ENCODE data around the gene RASSF8. TPM values are rescaled to one million over a fixed set of nuclear protein-coding genes. Genes with fewer than 3 reads are reported as not detected.
"Not testable (repeated sequence)": the region's sequence is repeated elsewhere in the genome, so short reads cannot be mapped to it uniquely, and the experiment has no call there.

The RASSF8 gene
- total RNA-seq, 4 donors from 2014 or later = 56.8 to 81.0 (median 77.3) TPM

GRCh38 chr12:26056335-26056734 lies 97.9 kb downstream of the RASSF8 start:
- intact Hi-C loops (cut with DNase I) = no loop called here
- H3K4me3 ChIP-seq = no peak overlapping the region
- H3K27ac ChIP-seq (replicated peaks in 1 of 4) = no peak overlapping the region
- H3K9me3 ChIP-seq = no peaks in the 10 kb centered on the region
- DNase-seq (ENCODE audit: extremely low spot score) = no peak
- peaks cover 10 to 22% (median 17%) of the 10 kb centered on the region in 4 donors for H3K4me1 ChIP-seq
- no peaks in the 10 kb centered on the region for H3K27me3 ChIP-seq
- no peak for TF ChIP-seq POLR2AphosphoS5 (IDR thresholded peaks at IDR 0.05)
- no peak for TF ChIP-seq POLR2A (IDR thresholded peaks at IDR 0.05; ENCODE audit: low read depth)
- TF ChIP-seq EP300 (IDR thresholded peaks at IDR 0.05) = no peak
- TF ChIP-seq, protein P1, sequence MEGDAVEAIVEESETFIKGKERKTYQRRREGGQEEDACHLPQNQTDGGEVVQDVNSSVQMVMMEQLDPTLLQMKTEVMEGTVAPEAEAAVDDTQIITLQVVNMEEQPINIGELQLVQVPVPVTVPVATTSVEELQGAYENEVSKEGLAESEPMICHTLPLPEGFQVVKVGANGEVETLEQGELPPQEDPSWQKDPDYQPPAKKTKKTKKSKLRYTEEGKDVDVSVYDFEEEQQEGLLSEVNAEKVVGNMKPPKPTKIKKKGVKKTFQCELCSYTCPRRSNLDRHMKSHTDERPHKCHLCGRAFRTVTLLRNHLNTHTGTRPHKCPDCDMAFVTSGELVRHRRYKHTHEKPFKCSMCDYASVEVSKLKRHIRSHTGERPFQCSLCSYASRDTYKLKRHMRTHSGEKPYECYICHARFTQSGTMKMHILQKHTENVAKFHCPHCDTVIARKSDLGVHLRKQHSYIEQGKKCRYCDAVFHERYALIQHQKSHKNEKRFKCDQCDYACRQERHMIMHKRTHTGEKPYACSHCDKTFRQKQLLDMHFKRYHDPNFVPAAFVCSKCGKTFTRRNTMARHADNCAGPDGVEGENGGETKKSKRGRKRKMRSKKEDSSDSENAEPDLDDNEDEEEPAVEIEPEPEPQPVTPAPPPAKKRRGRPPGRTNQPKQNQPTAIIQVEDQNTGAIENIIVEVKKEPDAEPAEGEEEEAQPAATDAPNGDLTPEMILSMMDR (IDR thresholded peaks at IDR 0.05) = no peak
- 82% methylated on average over 1 of the region's 1 CpG for WGBS
- H3K36me3 ChIP-seq = peaks cover 0 to 9% (median 2%) of the 10 kb centered on the region in 4 donors

GRCh38 chr12:26057271-26057670 lies 98.8 kb downstream of the RASSF8 start:
- peaks cover 10 to 22% (median 17%) of the 10 kb centered on the region in 4 donors for H3K4me1 ChIP-seq
- H3K27me3 ChIP-seq; intact Hi-C loops (cut with DNase I); H3K27ac ChIP-seq (replicated peaks in 1 of 4); H3K9me3 ChIP-seq; H3K36me3 ChIP-seq; DNase-seq (ENCODE audit: extremely low spot score); H3K4me3 ChIP-seq: not testable (repeated sequence)
- 94% methylated on average over 6 of the region's 6 CpGs for WGBS

DNA sequence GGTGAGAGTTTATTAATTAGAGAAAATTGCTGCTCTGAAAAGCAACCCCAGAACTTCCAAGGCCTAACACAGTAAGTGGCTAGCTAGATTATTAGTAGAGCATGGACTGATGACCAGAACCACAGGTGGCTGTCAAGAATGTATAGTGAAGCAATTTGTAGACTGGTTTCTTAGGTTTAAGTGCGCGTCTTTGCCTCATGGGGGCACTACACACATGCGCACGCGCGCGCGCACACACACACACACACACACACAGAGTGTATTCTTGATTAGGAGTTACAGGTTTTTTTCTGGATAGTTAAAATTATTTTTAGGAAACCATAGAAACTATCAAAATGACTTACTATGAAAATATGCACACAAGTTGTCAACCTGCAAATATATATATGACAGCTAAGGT lies 99.8 kb downstream of the RASSF8 start:
- Histone ChIP-seq H3K4me3 (no peak overlapping the region), H3K4me1 (peaks cover 5 to 14% (median 10%) of the 10 kb centered on the region in 4 donors), H3K27ac (replicated peaks in 1 of 4) (no peak overlapping the region), H3K27me3 (no peaks in the 10 kb centered on the region), H3K9me3 (no peaks in the 10 kb centered on the region), H3K36me3 (peaks cover 0 to 9% (median 2%) of the 10 kb centered on the region in 4 donors)
- intact Hi-C loops (cut with DNase I) = no loop called here
- 94% methylated on average over 8 of the region's 8 CpGs for WGBS
- TF ChIP-seq EP300 (IDR thresholded peaks at IDR 0.05) (no peak), POLR2AphosphoS5 (IDR thresholded peaks at IDR 0.05) (no peak), POLR2A (IDR thresholded peaks at IDR 0.05; ENCODE audit: low read depth) (no peak)
- TF ChIP-seq, protein P1 (IDR thresholded peaks at IDR 0.05) = no peak
- DNase-seq (ENCODE audit: extremely low spot score) = no peak

GRCh38 chr12:26058818-26059217 lies 100.3 kb downstream of the RASSF8 start:
- intact Hi-C loops (cut with DNase I) = no loop called here
- no peak for DNase-seq (ENCODE audit: extremely low spot score)
- no peak overlapping the region for H3K4me3 ChIP-seq
- H3K27me3 ChIP-seq = no peaks in the 10 kb centered on the region
- 79% methylated on average over 1 of the region's 1 CpG for WGBS
- H3K36me3 ChIP-seq = peaks cover 0 to 9% (median 2%) of the 10 kb centered on the region in 4 donors
- H3K4me1 ChIP-seq = peaks cover under 1 to 9% (median 5%) of the 10 kb centered on the region in 4 donors
- no peaks in the 10 kb centered on the region for H3K9me3 ChIP-seq
- H3K27ac ChIP-seq (replicated peaks in 1 of 4) = no peak overlapping the region
- TF ChIP-seq, protein P1 (IDR thresholded peaks at IDR 0.05) = no peak
- TF ChIP-seq POLR2AphosphoS5 (IDR thresholded peaks at IDR 0.05) (no peak), EP300 (IDR thresholded peaks at IDR 0.05) (no peak), POLR2A (IDR thresholded peaks at IDR 0.05; ENCODE audit: low read depth) (no peak)

DNA sequence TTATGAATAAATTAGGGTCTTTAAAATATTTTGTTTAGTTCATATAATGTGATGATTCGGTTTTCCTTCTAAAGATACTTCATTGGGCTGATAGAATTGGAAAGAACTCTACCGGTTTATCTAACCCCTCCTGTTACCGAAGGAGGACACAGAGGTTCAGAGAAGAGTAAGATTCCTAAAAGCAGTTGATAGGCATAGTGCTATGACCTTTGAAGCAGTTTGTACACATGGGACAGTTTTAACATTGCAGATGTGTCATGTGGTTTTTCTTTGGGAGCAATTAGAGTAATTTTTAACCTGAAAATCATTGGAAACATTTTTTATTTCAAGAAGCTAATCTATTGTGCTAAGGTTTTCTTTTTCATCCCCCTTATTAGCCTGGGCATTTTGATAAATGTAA lies 103.5 kb downstream of the RASSF8 start:
- intact Hi-C loops (cut with DNase I) = no loop called here
- 95% methylated on average over 3 of the region's 3 CpGs for WGBS
- DNase-seq (ENCODE audit: extremely low spot score) = no peak
- Histone ChIP-seq H3K4me3 (no peak overlapping the region), H3K27me3 (no peaks in the 10 kb centered on the region), H3K27ac (replicated peaks in 1 of 4) (no peak overlapping the region), H3K36me3 (peaks cover 0 to 6% (median 0%) of the 10 kb centered on the region in 4 donors), H3K4me1 (no peaks in the 10 kb centered on the region), H3K9me3 (no peaks in the 10 kb centered on the region)
- no peak for TF ChIP-seq POLR2AphosphoS5 (IDR thresholded peaks at IDR 0.05)
- no peak for TF ChIP-seq EP300 (IDR thresholded peaks at IDR 0.05)

DNA sequence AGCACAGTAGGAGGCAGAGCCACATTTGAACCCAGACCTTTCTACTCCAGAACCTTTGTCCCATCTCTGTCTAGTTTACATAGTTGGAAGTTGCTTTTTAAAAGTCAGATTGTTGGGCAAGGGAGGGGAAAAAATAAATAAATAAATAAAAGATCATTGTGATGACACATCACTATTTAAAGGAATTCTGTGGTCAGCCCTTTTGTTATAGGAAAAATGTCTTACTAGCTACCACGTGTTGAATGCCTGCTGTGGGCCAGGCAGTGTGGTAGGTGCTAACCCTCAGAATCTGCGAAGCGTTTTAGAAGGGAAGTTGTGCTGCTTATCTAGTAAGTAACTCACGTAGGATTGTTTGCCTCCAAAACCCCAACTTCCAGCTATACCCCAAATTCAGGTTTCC lies 104.1 kb downstream of the RASSF8 start:
- no peak overlapping the region for H3K27ac ChIP-seq (replicated peaks in 1 of 4)
- H3K4me3 ChIP-seq = no peak overlapping the region
- no peak for TF ChIP-seq POLR2A (IDR thresholded peaks at IDR 0.05; ENCODE audit: low read depth)
- TF ChIP-seq, protein P1 (IDR thresholded peaks at IDR 0.05) = no peak
- intact Hi-C loops (cut with DNase I) = no loop called here
- no peaks in the 10 kb centered on the region for H3K27me3 ChIP-seq
- H3K9me3 ChIP-seq = no peaks in the 10 kb centered on the region
- peaks cover 0 to 6% (median 0%) of the 10 kb centered on the region in 4 donors for H3K36me3 ChIP-seq
- WGBS = 83% methylated on average over 4 of the region's 4 CpGs
- no peaks in the 10 kb centered on the region for H3K4me1 ChIP-seq
- no peak for DNase-seq (ENCODE audit: extremely low spot score)

Measured in esophagus muscularis mucosa (tissue), 4 donors.